Motor neuron (in vitro differentiated cells): ENCODE data around the gene PARD3B. TPM values are rescaled to one million over a fixed set of nuclear protein-coding genes. Genes with fewer than 3 reads are reported as not detected.
A peak's percentile ranks its signal among the peaks of the same experiment; 100 is the strongest.
"Not testable (repeated sequence)": the region's sequence is repeated elsewhere in the genome, so short reads cannot be mapped to it uniquely, and the experiment has no call there.

Experiments used
- ATAC-seq, 8 experiments: fragments of 200-7000 bp; cut with Tn5 transposase; replicated peaks in 6 of 8; 2 replicates each; pipeline ENCODE4 v1.8.0; 2021; ENCODE audit warnings: mild to moderate bottlenecking in 8 of 8, moderate library complexity in 8 of 8
- H3K27ac ChIP-seq, 2 donors: fragments of 250-450 bp; sonication (Bioruptor Pico); 2 replicates each; pipeline ENCODE4 v1.9.0; 2021; ENCODE audit warnings: antibody characterized with exemption in 2 of 2, mild to moderate bottlenecking in 2 of 2, moderate library complexity in 1 of 2
- H3K4me1 ChIP-seq, 2 donors: fragments of 250-450 bp; sonication (Bioruptor Pico); replicated peaks in 1 of 2; 2 replicates each; pipeline ENCODE4 v1.6.1; 2021; ENCODE audit warnings: antibody characterized with exemption in 2 of 2, mild to moderate bottlenecking in 2 of 2, moderate library complexity in 1 of 2
- H3K4me3 ChIP-seq, 5 donors: fragments of 250-450 bp; sonication (Bioruptor Pico); 2 replicates each; pipeline ENCODE4 v1.9.0; 2021; ENCODE audit warnings: antibody characterized with exemption in 5 of 5, mild to moderate bottlenecking in 5 of 5, moderate library complexity in 4 of 5
- WGBS, 10 experiments: fragments of 450-650 bp; shearing (Covaris generic); methylation state at CpG; one replicate each; pipeline ENCODE4 v1.0.0; 2022; 5-methylcytosine and 5-hydroxymethylcytosine counted together
- in situ Hi-C, 9 experiments: fragments of 400-800 bp; cut with MboI; loops; one replicate each; pipeline ENCODE4 v1.15.0; 2021; ENCODE audit warnings: low sequenced_read_pairs in 9 of 9, low pct_unique_long_range_greater_than_20kb in 2 of 9; ENCODE audit not compliant: unreplicated experiment in 9 of 9
- total RNA-seq, 8 experiments: library from RNA; unstranded; fragments of 300-600 nt; gene quantifications; 2 replicates each; pipeline versions ENCODE4 v1.2.3 to v1.2.4, GENCODE V29; 2022

Gene PARD3B
- total RNA-seq, 8 experiments from 2014 or later, result 3.1 to 24.3 (median 10.4) TPM

DNA sequence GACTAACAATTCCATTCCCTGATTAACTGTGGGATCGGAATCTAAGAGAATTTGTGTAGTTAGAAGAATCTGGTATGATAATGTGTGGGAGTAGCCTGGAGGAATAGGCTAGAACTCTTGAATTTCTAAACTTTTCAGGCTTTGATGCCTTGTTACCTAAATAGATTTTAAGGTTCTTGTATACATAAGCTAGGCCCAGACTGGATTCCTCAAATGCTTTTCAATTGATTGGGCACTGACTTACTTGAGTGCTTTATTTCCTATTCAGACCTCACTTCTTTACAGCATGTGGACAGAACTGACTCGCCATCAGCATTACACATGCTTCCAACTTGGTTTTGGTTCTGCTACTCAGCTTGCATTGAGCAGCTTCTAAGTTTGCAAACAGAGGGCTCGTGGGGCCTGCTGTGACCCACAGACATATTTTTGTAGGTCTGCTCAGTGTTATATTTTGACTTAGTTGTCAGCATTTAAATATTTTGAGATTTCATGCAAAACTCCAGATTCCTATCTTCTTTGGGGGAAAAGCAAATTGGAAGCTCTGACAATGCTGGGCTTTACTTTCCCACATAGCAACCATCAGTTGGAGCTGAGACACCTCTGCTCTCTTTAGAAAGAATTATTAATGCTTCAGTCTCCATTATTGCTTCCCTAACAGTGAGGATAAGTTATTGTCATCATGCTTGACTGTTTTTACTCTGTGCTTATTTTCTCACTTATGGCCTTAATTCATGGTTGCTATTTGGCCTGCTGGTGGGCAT, 5.7 kb downstream of the PARD3B start:
- WGBS, 10 experiments, result 0 to 92% (median 76%) methylated on average over 1 to 3 of the region's 3 CpGs; no CpG with 5 or more reads in 1 of the 10 experiments
- Histone ChIP-seq H3K4me3 (no peak overlapping the region), H3K27ac (peak overlapping the region in 1 of 2 donors; percentile 29), H3K4me1 (peaks cover 21 to 24% of the 10 kb centered on the region in 2 donors)
- peak; percentile 50 to 83 (median 73) for ATAC-seq
- in situ Hi-C loops, result loop anchor here in 1 of 9 experiments (25.0 kb wide), 1 partner anchor 136 kb away; no protein-coding TSS in a partner anchor

DNA sequence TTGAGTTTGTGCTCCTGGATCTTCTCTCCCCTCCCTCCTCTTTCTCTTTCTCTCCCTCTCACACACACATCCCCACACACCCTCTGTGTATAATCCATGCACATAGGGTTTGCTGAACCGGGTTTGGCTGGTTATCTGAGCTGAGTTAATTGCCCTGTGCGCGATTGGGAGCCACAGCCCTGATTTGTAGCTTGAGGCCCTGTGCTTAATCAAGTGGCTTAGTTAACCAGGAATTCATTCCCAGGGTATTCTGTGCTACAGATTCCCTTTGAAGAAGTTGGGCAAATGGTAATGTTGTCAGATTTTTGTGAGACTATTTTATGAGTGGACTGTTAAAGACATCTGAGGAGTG, 6.2 kb downstream of the PARD3B start:
- whole genome bisulfite sequencing, 10 experiments, result 0 to 60% (median 0%) methylated on average over 1 to 3 of the region's 3 CpGs; no CpG with 5 or more reads in 4 of the 10 experiments
- peak overlapping the region in 1 of 2 donors; percentile 29 for H3K27ac ChIP-seq
- peak; percentile 50 to 96 (median 86) for ATAC-seq
- in situ Hi-C loops, result loop anchor here in 1 of 9 experiments (25.0 kb wide), 1 partner anchor 136 kb away; no protein-coding TSS in a partner anchor
- no peak overlapping the region for H3K4me3 ChIP-seq
- peaks cover 21 to 22% of the 10 kb centered on the region in 2 donors for H3K4me1 ChIP-seq

DNA sequence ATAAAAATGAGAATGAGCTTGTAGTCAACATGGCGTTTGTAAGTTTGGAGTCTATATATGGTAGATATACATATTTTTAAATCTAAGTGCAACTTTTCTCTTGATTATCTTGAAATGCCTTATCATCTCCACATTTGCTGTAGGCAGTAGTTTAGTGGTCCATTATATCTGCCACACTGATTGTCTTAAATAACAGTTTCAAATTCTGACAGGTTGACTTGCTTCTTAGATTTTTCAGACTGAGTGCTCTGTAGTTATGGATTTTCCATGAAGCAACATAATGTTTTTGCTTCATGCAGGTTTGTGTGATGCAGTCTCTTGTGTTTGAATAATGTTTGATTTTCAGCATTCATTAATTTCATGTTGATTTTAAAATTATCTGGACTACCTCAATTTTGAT, 12.3 kb downstream of the PARD3B start:
- Histone ChIP-seq H3K27ac (no peak overlapping the region), H3K4me3 (no peak overlapping the region), H3K4me1 (no peaks in the 10 kb centered on the region)
- ATAC-seq, result no peak
- in situ Hi-C loops, result loop anchor here in 1 of 9 experiments (25.0 kb wide), 1 partner anchor 130 kb away; no protein-coding TSS in a partner anchor
- WGBS, 10 experiments, result 50 to 100% (median 100%) methylated on average over 1 of the region's 1 CpG; no CpG with 5 or more reads in 1 of the 10 experiments

DNA sequence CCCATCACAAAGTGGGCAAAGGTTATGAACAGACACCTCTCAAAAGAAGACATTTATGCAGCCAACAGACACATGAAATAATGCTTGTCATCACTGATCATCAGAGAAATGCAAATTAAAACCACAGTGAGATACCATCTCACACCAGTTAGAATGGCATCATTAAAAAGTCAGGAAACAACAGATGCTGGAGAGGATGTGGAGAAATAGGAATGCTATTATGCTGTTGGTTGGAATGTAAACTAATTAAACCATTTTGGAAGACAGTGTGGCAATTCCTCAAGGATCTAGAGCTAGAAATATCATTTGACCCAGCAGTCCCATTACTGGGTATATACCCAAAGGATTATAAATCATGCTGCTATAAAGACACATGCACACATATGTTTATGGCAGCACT, 14.1 kb downstream of the PARD3B start:
- H3K27ac ChIP-seq, ATAC-seq, H3K4me1 ChIP-seq, H3K4me3 ChIP-seq: not testable (repeated sequence)
- in situ Hi-C loops, result loop anchor here in 1 of 9 experiments (25.0 kb wide), 1 partner anchor 128 kb away; no protein-coding TSS in a partner anchor

DNA sequence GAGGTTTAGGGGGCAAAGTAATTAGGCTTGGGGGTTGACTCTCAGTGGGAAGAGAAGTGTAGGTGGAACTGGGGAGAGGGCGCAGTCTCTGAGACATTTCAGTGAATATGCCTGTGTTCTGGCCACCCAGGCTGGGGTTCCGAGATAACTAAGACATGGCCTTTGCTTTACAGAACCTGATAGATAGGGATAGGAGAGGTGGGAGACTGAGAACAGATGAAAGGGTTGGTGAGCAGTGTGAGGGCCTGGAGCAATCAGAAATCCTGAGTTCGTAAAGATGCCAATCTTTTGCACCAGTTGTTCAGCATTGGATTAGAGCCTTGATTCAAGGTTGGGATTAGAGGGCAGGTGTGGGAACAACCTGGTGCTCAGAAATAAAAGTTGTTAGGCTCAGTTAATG, 15.6 kb downstream of the PARD3B start:
- ATAC-seq, result no peak
- H3K27ac ChIP-seq, result no peak overlapping the region
- H3K4me1 ChIP-seq, result no peaks in the 10 kb centered on the region
- 93 to 100% (median 95%) methylated on average over 2 to 3 of the region's 3 CpGs; no CpG with 5 or more reads in 5 of the 10 experiments for WGBS, 10 experiments
- H3K4me3 ChIP-seq, result no peak overlapping the region
- in situ Hi-C loops, result loop anchor here in 1 of 9 experiments (25.0 kb wide), 1 partner anchor 126 kb away; no protein-coding TSS in a partner anchor

DNA sequence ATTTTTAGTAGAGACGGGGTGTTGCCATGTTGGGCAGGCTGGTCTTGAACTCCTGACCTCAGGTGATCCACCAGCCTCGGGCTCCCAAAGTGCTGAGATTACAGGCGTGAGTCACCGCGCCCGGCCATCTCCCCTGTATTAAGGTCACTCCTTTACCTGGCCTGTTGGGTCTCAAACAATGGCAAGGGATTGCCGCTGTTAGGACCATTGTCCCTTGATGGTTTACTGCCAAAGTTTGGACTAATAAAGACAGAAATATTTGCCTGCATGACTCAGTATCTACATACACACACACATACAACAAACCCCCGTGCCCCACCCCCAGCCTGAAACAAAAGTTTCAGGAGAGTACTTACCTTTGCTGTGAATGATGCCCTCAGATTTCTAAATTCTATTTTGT, 16.5 kb downstream of the PARD3B start:
- H3K4me1 ChIP-seq, result no peaks in the 10 kb centered on the region
- WGBS, 10 experiments, result 91 to 100% (median 100%) methylated on average over 1 to 6 of the region's 8 CpGs; no CpG with 5 or more reads in 6 of the 10 experiments
- no peak for ATAC-seq
- in situ Hi-C loops, result loop anchor here in 1 of 9 experiments (25.0 kb wide), 1 partner anchor 126 kb away; no protein-coding TSS in a partner anchor
- H3K4me3 ChIP-seq, result no peak overlapping the region
- no peak overlapping the region for H3K27ac ChIP-seq

DNA sequence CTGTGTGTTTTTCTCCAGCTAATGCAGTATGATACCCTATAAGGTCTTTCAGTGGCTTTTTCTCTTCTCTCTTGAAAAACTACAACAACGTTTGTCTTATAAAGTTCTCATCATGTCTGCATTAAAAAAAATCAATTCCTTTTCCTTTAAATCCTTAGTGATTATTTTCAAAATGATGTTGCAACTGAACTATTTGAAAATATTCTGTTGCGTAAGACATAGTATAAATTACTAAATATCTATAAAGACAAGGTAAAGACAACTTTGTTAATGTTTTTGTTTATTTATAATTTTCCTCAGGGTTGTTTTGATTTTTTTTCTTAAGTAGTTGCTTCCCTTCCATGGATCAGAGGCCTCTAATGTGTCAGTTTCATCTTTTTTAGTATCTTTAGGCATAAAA, 21.2 kb downstream of the PARD3B start:
- no peak overlapping the region for H3K4me3 ChIP-seq
- ATAC-seq, result no peak
- WGBS, 10 experiments, result 50 to 100% (median 87%) methylated on average over 1 to 2 of the region's 2 CpGs; no CpG with 5 or more reads in 1 of the 10 experiments
- no peak overlapping the region for H3K27ac ChIP-seq
- in situ Hi-C loops, result loop anchor here in 1 of 9 experiments (25.0 kb wide), 1 partner anchor 121 kb away; no protein-coding TSS in a partner anchor
- H3K4me1 ChIP-seq, result no peaks in the 10 kb centered on the region

DNA sequence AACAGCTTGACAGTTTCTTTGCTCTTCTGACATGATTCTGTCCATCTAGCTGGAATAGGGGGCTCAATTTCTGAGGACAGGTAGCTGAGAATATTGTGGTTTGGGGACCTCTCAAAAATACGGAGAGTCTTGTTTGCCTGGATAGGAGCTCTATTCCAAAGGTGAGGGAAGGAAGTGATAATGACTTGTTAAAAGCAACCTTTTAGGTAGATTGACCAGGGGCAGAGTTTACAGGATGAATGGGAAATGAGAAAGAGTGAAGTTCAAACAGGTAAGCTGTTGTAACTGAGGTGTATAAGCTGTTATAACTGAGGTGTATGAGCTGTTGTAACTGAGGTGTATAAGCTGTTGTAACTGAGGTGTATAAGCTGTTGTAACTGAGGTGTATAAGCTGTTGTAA, 25.1 kb downstream of the PARD3B start:
- Histone ChIP-seq H3K27ac (no peak overlapping the region), H3K4me1 (no peaks in the 10 kb centered on the region), H3K4me3 (no peak overlapping the region)
- 89 to 100% (median 100%) methylated on average over 1 of the region's 1 CpG; no CpG with 5 or more reads in 5 of the 10 experiments for WGBS, 10 experiments
- no peak for ATAC-seq
- in situ Hi-C loops, result loop anchor here in 1 of 9 experiments (25.0 kb wide), 1 partner anchor 117 kb away; no protein-coding TSS in a partner anchor

DNA sequence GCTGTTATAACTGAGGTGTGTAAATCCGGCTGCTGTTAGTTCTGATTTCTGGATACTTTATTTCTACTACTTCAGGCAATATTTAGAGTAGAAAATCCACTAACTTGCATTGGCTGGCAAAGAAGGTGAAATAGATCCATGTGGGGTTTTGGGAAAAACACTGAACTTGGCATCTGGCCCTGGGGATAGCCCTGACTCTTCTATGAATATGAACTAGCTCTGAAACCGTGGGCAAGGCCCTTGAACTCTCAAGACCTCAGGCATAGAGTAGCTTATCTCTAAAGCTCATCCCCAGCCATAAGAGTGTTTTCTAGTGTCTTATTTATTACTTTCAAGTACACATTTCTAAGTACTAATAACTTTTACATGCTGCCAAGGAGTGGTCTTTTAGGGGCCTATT, 25.8 kb downstream of the PARD3B start:
- ATAC-seq, result no peak
- 50 to 80% (median 75%) methylated on average over 2 of the region's 2 CpGs; no CpG with 5 or more reads in 7 of the 10 experiments for WGBS, 10 experiments
- Histone ChIP-seq H3K4me3 (no peak overlapping the region), H3K4me1 (peaks cover 0 to 1% of the 10 kb centered on the region in 2 donors), H3K27ac (no peak overlapping the region)
- in situ Hi-C loops, result loop anchor here in 1 of 9 experiments (25.0 kb wide), 1 partner anchor 116 kb away; no protein-coding TSS in a partner anchor

DNA sequence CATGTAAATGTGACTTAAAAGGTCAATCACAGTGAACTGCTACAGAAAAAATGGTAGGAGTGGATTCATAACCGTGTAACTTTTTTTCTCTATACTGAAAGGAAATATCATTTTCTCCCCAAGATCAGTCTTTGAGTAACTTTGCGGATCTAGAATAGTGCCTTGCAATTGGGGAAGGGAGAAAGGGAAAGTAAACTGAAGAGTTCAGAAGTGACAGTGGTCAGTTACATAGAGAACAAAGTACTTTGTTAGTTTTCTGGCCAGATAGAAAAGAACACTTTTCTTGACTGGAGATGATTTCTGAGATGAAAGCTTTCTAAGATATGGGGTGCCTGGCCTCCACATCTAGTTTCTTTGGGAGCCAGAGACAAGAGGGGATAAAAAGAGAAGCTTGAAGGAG, 26.6 kb downstream of the PARD3B start:
- no peak for ATAC-seq
- Histone ChIP-seq H3K4me3 (no peak overlapping the region), H3K27ac (no peak overlapping the region), H3K4me1 (peaks cover 6% of the 10 kb centered on the region in 2 donors)
- in situ Hi-C loops, result loop anchor here in 1 of 9 experiments (25.0 kb wide), 1 partner anchor 115 kb away; no protein-coding TSS in a partner anchor
- 61 to 100% (median 89%) methylated on average over 1 to 2 of the region's 2 CpGs; no CpG with 5 or more reads in 1 of the 10 experiments for WGBS, 10 experiments

DNA sequence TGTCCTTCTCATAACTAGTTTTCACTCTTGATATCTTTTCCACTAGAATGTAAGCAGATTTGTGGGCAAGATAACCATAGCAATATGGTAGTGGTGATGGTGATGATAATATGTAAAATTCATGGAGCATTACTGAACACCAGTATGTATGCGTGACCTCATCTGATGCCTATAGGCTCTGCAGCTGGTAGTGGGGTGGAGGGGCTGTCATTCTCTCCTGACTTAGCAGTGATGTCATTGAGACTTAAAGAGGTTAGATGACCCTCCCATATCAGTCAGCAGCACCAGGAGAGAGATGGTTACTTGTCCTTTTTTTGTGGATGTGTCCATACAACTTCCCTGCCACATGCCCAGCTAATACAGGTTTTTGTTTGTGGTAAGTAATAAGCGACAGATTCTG, 27.9 kb downstream of the PARD3B start:
- Histone ChIP-seq H3K4me1 (peaks cover 6% of the 10 kb centered on the region in 2 donors), H3K4me3 (no peak overlapping the region), H3K27ac (no peak overlapping the region)
- in situ Hi-C loops, result loop anchor here in 1 of 9 experiments (25.0 kb wide), 1 partner anchor 114 kb away; no protein-coding TSS in a partner anchor
- 56 to 100% (median 90%) methylated on average over 1 to 2 of the region's 2 CpGs; no CpG with 5 or more reads in 5 of the 10 experiments for WGBS, 10 experiments
- ATAC-seq, result peak in 5 of 8 experiments; percentile 49 to 74 (median 60)

DNA sequence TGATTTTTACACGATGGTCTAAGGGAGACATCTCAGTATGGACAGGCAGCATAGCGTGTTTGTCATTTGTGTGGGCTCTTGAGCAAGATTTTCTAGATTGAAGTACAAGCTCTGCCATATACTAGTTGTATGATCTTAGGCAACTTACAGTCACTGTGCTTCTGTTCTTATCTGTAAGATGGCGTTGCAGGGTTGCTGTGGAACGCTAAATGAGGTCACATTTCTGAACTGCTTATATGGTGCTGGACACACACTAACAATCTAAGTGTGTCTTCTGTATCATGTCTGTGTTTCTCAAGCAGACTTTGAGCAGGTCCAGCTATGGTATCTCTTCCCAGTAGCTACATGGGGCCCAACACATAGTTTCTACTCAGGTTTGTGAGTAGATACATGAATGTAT, 29.2 kb downstream of the PARD3B start:
- 0 to 100% (median 87%) methylated on average over 1 to 4 of the region's 4 CpGs; no CpG with 5 or more reads in 3 of the 10 experiments for WGBS, 10 experiments
- H3K4me1 ChIP-seq, result peaks cover 6% of the 10 kb centered on the region in 2 donors
- peak in 1 of 8 experiments; percentile 24 for ATAC-seq
- in situ Hi-C loops, result loop anchor here in 1 of 9 experiments (25.0 kb wide), 1 partner anchor 113 kb away; no protein-coding TSS in a partner anchor
- no peak overlapping the region for H3K27ac ChIP-seq
- H3K4me3 ChIP-seq, result no peak overlapping the region

DNA sequence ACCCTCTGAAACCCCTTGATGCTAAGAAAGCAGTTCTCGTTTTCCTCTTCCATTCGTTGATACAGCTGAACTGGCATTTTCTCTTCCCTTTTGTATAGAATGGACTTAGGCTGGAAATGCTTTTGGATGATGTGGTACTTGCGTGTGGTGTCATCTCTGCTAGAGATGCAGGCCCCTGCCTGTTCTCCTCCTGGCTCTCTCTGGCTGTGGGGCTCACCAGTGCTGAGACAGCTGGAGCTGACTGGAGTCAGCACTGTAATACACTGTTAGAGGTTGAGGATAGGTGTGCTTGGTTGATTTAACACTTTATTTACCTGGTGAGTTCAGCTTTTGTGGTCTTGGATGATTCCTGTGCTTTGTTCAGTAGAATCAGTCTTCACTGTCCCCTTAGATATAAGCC, 30.2 kb downstream of the PARD3B start:
- H3K4me1 ChIP-seq, result peaks cover 6% of the 10 kb centered on the region in 2 donors
- ATAC-seq, result peak in 3 of 8 experiments; percentile 26 to 69 (median 59)
- no peak overlapping the region for H3K27ac ChIP-seq
- in situ Hi-C loops, result no loop called here
- WGBS, 10 experiments, result 54 to 97% (median 83%) methylated on average over 1 to 3 of the region's 3 CpGs; no CpG with 5 or more reads in 3 of the 10 experiments
- no peak overlapping the region for H3K4me3 ChIP-seq
